Stimulated activated CD8-positive, alpha-beta memory T cell treated with anti-CD3 and anti-CD28 coated beads, Interleukin-15, amount 100 ng/mL, for 4 hours (primary cell): ENCODE data around the gene ELF5.

Source experiments
- DNase-seq, 2 donors: peaks; one replicate each; pipeline ENCODE4 v3.0.0-alpha.2; 2020; ENCODE audit warnings: low read depth in 2 of 2

ELF5 gene

GRCh38 chr11:34454308-34455032 is 59.1 kb downstream of the ELF5 start:
- no peak for DNase-seq

- DNase-seq, result no peak
Measured at GRCh38 chr11:34451053-34451452, 62.5 kb downstream of the ELF5 start.

- no peak for DNase-seq
Measured at GRCh38 chr11:34449013-34449412, 64.6 kb downstream of the ELF5 start.

- DNase-seq, result no peak
Measured at GRCh38 chr11:34448223-34448994, 65.2 kb downstream of the ELF5 start.

- DNase-seq, result no peak
Measured at GRCh38 chr11:34447044-34447443, 66.5 kb downstream of the ELF5 start.

GRCh38 chr11:34446386-34446785 is 67.2 kb downstream of the ELF5 start:
- no peak for DNase-seq

- DNase-seq, result no peak
Measured at GRCh38 chr11:34445956-34446355, 67.6 kb downstream of the ELF5 start.

GRCh38 chr11:34444428-34444827 is 69.2 kb downstream of the ELF5 start:
- DNase-seq, result no peak

- no peak for DNase-seq
Measured at GRCh38 chr11:34443136-34443535, 70.5 kb downstream of the ELF5 start.

- no peak for DNase-seq
Measured at GRCh38 chr11:34441814-34442213, 71.8 kb downstream of the ELF5 start.

GRCh38 chr11:34439610-34440198 is 73.9 kb downstream of the ELF5 start:
- no peak for DNase-seq

GRCh38 chr11:34438529-34439507 is 74.8 kb downstream of the ELF5 start, which contains the start of gene CAT:
Gene CAT (plus strand): TSS chr11:34438934. CDS start chr11:34439014, 80 bp downstream.
- DNase-seq, result peak; percentile 93 to 95

GRCh38 chr11:34437224-34438125 is 76.1 kb downstream of the ELF5 start:
- no peak for DNase-seq

GRCh38 chr11:34433899-34434298 is 79.7 kb downstream of the ELF5 start:
- DNase-seq, result no peak

GRCh38 chr11:34432822-34433221 is 80.8 kb downstream of the ELF5 start:
- DNase-seq, result no peak

GRCh38 chr11:34431979-34432378 is 81.6 kb downstream of the ELF5 start:
- DNase-seq, result no peak
